SK-N-MC (cell line): Measurements from ENCODE around the gene CACNB4.
"Not testable (repeated sequence)": the region's sequence is repeated elsewhere in the genome, so short reads cannot be mapped to it uniquely, and the experiment has no call there.

Experiments
- DNase-seq: peaks from one replicate; pipeline ENCODE4 v3.0.0-alpha.2; 2011; ENCODE audit warnings: low read depth, low spot score
- H3K27ac ChIP-seq: fragments of 200-600 bp; sonication (generic); 2 replicates; pipeline ENCODE4 v1.5.1; 2016; ENCODE audit warnings: mixed run types
- H3K36me3 ChIP-seq: fragments of 200-600 bp; sonication (generic); 2 replicates; pipeline ENCODE4 v1.6.1; 2017; ENCODE audit warnings: antibody characterized with exemption, low read length, mixed read lengths; ENCODE audit not compliant: insufficient read depth
- H3K4me3 ChIP-seq: fragments of 200-600 bp; sonication (generic); 2 replicates; pipeline ENCODE4 v1.5.1; 2016
- H3K9ac ChIP-seq: fragments of 200-600 bp; sonication (generic); 2 replicates; pipeline ENCODE4 v1.8.0; 2017; ENCODE audit warnings: mixed run types, mixed read lengths; ENCODE audit not compliant: insufficient read length
- H3K9me3 ChIP-seq: fragments of 200-600 bp; sonication (generic); 2 replicates; pipeline ENCODE4 v1.6.1; 2017; ENCODE audit warnings: low read depth, mild to moderate bottlenecking, antibody characterized with exemption, low read length, moderate library complexity, mixed read lengths
- EZH2 ChIP-seq: fragments of 200-600 bp; sonication (generic); IDR thresholded peaks from one replicate; pipeline ENCODE4 v1.6.1; 2017; ENCODE audit warnings: antibody characterized with exemption
- FOXP2 ChIP-seq: optimal IDR thresholded peaks from 2 replicates; pipeline ENCODE3; 2011; ENCODE audit warnings: mild to moderate bottlenecking, moderate library complexity; ENCODE audit not compliant: insufficient read depth; ENCODE audit errors: extremely low read length, control extremely low read depth
- POLR2AphosphoS5 ChIP-seq: IDR thresholded peaks from 2 replicates; pipeline ENCODE4 v1.6.1; 2012; ENCODE audit warnings: mild to moderate bottlenecking, low read depth, low read length, borderline replicate concordance

The CACNB4 gene

DNA sequence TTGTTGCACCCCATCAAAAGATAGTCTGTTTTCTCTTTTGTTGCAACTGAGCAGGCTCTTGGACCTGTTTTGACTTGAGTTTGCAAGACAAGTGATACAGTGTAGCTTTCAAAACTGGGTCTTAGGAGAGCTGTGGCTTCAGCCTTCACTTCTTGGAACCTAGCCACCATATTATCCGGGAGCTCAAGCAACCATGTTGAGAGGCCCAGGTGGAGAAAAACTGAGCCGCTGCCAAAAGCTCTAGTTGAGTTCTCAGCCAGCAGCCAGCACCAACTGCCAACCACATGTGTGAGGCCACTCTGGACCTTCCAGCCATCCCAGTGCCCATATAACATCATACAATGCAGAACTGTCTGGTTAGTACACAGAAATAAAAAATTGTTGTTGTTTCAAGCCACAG is 5.4 kb downstream of the CACNB4 start:
- Histone ChIP-seq H3K9ac (no peak overlapping the region), H3K4me3 (no peak overlapping the region), H3K9me3 (no peaks in the 10 kb centered on the region), H3K36me3 (no peaks in the 10 kb centered on the region), H3K27ac (no peak overlapping the region)
- DNase-seq: no peak
- TF ChIP-seq POLR2AphosphoS5 (no peak), EZH2 (no peak), FOXP2 (no peak)

DNA sequence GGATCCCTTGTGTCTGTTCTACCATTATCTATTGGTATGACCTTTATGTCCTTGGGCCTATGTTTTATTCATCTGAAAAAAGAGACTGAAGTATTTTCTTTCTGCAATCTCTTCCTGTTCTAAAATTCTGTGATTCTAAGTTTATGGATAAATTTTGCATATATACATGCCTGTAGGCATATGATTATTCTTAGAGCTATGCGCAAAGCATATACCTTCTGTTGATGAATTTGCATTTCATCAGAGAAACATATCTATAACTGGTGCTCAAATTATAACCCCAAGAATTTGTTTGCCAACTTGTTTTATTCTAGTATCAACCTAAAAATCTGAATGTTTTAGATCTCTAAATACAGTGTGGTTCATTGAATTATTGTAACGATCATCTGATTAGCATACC is 6.7 kb downstream of the CACNB4 start:
- Histone ChIP-seq H3K36me3 (no peaks in the 10 kb centered on the region), H3K9me3 (no peaks in the 10 kb centered on the region), H3K4me3 (no peak overlapping the region), H3K27ac (peak overlapping the region; percentile 3; the same call in 1 of the 2 replicates), H3K9ac (no peak overlapping the region)
- DNase-seq: peak; percentile 3
- no peak for TF ChIP-seq POLR2AphosphoS5
- no peak for TF ChIP-seq EZH2
- no peak for TF ChIP-seq FOXP2

DNA sequence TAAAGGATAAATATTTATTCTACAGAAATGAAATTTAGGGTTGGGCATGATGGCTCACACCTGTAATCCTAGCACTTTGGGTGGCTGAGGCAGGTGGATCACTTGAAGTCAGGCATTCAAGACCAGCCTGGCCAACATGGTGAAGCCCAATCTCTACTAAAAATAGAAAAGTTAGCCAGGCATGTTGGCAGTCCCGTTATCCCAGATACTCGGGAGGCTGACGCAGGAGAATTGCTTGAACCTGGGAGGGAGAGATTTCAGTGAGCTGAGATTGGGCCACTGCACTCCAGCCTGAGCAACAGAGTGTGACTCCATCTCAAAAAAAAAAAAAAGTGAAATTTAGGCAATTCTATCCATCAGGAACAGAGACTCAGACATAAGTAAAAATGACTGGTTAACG is 8.1 kb downstream of the CACNB4 start:
- not testable (repeated sequence) for H3K27ac ChIP-seq, H3K4me3 ChIP-seq, DNase-seq, H3K9me3 ChIP-seq, H3K36me3 ChIP-seq, H3K9ac ChIP-seq

DNA sequence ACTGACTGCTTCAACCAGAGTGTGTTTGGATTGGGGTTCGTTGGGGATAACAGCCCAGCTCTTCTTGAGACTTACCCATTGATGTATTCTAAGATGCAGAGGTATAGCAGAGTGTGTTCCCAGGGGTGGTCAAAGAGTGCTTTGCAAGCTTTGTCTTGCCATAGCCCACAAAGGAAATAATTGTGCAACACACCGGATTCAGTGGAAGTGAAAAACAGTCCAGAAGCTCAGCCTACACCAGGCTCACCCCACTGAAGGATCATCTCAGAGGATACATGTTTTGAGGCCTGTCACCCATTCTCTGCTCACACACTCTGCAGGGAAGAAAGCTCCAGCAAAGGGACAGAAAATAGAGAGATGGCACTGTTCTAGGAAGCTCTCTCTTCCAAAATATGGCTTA is 9.6 kb downstream of the CACNB4 start:
- Histone ChIP-seq H3K27ac (no peak overlapping the region), H3K36me3 (no peaks in the 10 kb centered on the region), H3K9ac (no peak overlapping the region), H3K4me3 (no peak overlapping the region), H3K9me3 (no peaks in the 10 kb centered on the region)
- TF ChIP-seq FOXP2: no peak
- TF ChIP-seq EZH2: no peak
- TF ChIP-seq POLR2AphosphoS5: no peak
- no peak for DNase-seq

DNA sequence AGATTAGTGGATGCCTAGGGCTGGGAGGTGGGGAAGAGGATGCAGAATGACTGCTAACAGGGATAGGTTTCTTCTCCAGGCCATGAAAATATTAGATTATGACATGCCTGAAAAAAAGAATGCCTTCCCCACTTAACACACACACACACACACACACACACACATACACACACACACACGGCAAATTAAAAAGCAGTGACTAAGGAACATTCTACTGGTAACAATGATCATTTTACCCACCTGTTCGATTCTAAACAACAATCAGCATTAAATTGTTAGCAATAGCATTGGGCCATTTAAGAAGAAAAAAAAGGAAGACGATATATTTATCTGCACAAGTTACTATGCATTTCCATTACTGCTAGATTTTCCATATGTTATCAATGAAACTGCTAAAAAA is 10.8 kb downstream of the CACNB4 start:
- no peaks in the 10 kb centered on the region for H3K36me3 ChIP-seq
- no peak overlapping the region for H3K9ac ChIP-seq
- H3K4me3 ChIP-seq: no peak overlapping the region
- no peak overlapping the region for H3K27ac ChIP-seq
- TF ChIP-seq FOXP2 (no peak), POLR2AphosphoS5 (no peak), EZH2 (no peak)
- no peak for DNase-seq
- H3K9me3 ChIP-seq: no peaks in the 10 kb centered on the region

DNA sequence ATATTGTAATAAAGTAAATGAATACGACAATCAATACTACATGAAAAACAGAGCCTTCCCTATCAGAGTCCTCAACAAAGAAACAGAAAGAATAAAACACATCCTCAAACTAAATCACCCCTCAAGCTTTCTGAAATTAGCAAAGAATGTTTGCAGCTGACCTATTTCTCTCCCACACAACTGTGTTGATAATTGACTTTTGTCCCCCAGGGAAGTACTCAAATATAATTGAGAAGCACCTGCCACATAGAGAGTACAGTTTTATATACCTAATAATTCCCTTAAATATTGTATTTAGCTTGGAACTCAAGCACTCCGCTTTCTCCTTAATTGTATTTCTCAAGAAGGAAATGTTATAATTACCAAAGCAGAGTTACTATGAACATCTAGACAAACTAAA is 12.6 kb downstream of the CACNB4 start:
- DNase-seq: no peak
- Histone ChIP-seq H3K36me3 (no peaks in the 10 kb centered on the region), H3K9me3 (no peaks in the 10 kb centered on the region), H3K27ac (no peak overlapping the region), H3K9ac (no peak overlapping the region), H3K4me3 (no peak overlapping the region)
- TF ChIP-seq POLR2AphosphoS5 (no peak), EZH2 (no peak), FOXP2 (no peak)

DNA sequence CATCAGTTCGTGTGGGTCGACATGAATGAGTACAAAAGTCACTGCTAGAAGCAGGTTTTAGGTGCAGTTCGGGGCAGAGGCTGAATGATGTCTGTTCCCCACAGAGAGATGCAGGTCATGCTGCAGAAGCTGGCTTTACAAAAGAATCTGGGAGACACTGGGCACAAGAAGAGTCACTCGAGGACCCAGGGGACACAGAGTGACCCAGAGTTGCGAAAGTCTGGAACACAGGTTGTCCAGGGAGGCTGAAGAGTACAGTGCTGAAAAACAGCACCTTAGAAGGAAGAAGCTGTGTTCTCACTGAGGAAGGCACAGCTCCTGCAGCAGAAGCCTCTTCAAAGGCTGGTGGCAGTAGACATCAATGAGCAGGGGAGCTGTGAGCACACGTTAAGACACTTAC is 14.8 kb downstream of the CACNB4 start:
- H3K27ac ChIP-seq: no peak overlapping the region
- H3K9me3 ChIP-seq: no peaks in the 10 kb centered on the region
- H3K36me3 ChIP-seq: no peaks in the 10 kb centered on the region
- TF ChIP-seq FOXP2 (no peak), EZH2 (no peak), POLR2AphosphoS5 (no peak)
- H3K4me3 ChIP-seq: no peak overlapping the region
- no peak for DNase-seq
- H3K9ac ChIP-seq: no peak overlapping the region

DNA sequence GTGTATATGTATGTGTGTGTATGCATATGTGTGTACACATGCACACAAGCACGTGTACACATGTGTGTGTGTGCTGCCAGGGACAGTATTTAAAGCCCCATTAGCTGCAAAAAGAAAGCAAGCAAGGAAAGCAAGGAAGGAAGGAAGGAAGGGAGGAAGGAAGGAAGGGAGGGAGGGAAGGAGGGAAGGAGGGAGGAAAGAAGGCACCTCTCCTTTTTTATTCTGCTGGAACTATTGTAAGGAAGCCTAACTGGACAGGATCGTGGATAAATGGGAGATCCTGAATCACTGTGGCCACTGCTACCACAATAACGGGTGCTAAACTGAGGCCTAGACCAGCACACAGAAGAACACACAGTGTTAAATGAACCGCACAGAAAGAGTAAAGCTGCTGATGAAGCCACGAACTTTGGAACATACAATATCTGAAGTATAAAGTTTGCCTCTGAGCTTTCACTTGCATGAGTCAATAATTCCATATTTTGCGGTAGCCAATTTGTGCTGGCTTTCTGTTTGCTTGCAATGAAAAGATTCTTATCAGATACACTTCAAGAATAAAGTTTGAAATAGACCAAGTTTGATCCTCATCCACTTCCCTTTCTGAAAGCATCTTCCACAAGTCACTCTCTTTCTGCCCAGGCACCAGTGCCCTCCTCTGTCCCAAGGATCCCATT is 15.5 kb downstream of the CACNB4 start:
- no peaks in the 10 kb centered on the region for H3K9me3 ChIP-seq
- no peak overlapping the region for H3K9ac ChIP-seq
- no peak overlapping the region for H3K27ac ChIP-seq
- TF ChIP-seq EZH2: no peak
- no peak for TF ChIP-seq POLR2AphosphoS5
- no peak for TF ChIP-seq FOXP2
- DNase-seq: no peak
- no peak overlapping the region for H3K4me3 ChIP-seq
- no peaks in the 10 kb centered on the region for H3K36me3 ChIP-seq

DNA sequence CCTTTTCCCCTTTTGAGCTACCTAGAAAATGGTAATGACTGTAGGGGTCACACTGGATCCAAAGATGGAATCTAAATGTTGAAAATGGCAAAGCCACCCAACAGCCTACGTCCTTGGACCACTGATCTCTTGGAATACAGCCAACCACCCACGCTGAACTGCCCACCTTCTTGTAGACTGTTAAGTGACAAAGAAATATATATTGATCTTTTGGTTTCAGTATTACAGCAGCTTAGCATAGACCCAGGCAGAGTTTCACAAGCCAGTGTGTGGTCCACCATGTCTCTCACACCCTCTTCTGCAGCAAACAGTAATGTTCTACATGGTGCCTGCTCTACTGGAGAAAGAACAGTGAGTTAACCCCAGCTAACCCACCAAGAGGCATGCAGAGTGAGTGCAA is 20.2 kb downstream of the CACNB4 start:
- Histone ChIP-seq H3K9ac (no peak overlapping the region), H3K9me3 (no peaks in the 10 kb centered on the region), H3K27ac (no peak overlapping the region), H3K36me3 (no peaks in the 10 kb centered on the region), H3K4me3 (no peak overlapping the region)
- TF ChIP-seq EZH2 (no peak), FOXP2 (no peak), POLR2AphosphoS5 (no peak)
- no peak for DNase-seq
